Naive B cell (primary cell): Measurements from ENCODE around the gene KIAA1210. TPM values are rescaled to one million over a fixed set of nuclear protein-coding genes. Genes with fewer than 3 reads are reported as not detected.
"Not testable (repeated sequence)": the region's sequence is repeated elsewhere in the genome, so short reads cannot be mapped to it uniquely, and the experiment has no call there.

Source experiments
- ATAC-seq, 2 donors: fragments of 150-1000 bp; cut with Tn5 transposase; 2 replicates each; pipeline ENCODE4 v1.10.0; 2021; ENCODE audit warnings: low read depth in 2 of 2, mild to moderate bottlenecking in 2 of 2, moderate library complexity in 2 of 2
- DNase-seq: peaks from one replicate; pipeline ENCODE4 v3.0.0; 2022
- H3K27ac Mint-ChIP-seq, 6 donors: one replicate each; pipeline ENCODE4 v1.8.0; 2020 to 2022; ENCODE audit warnings: mild to moderate bottlenecking in 6 of 6, mixed read lengths in 6 of 6, moderate library complexity in 5 of 6, inconsistent platforms in 2 of 6
- H3K27me3 Mint-ChIP-seq, 3 donors: one replicate each; pipeline ENCODE4 v1.8.0; 2021 to 2022; ENCODE audit warnings: mixed read lengths in 3 of 3, mild to moderate bottlenecking in 1 of 3
- H3K36me3 Mint-ChIP-seq, 2 donors: one replicate each; pipeline ENCODE4 v1.8.0; 2020 to 2022; ENCODE audit warnings: mixed read lengths in 2 of 2, inconsistent platforms in 1 of 2, mild to moderate bottlenecking in 1 of 2
- H3K4me1 Mint-ChIP-seq, 3 donors: one replicate each; pipeline ENCODE4 v1.8.0; 2020 to 2022; ENCODE audit warnings: mixed read lengths in 3 of 3, inconsistent platforms in 1 of 3, mild to moderate bottlenecking in 1 of 3, moderate library complexity in 1 of 3
- H3K4me3 Mint-ChIP-seq, 8 donors: one replicate each; pipeline ENCODE4 v1.8.0; 2020 to 2022; ENCODE audit warnings: mild to moderate bottlenecking in 8 of 8, mixed read lengths in 8 of 8, moderate library complexity in 8 of 8, inconsistent platforms in 2 of 8
- H3K9me3 Mint-ChIP-seq, 7 donors: one replicate each; pipeline ENCODE4 v1.8.0; 2020 to 2022; ENCODE audit warnings: mixed read lengths in 7 of 7, mild to moderate bottlenecking in 5 of 7, inconsistent platforms in 2 of 7, moderate library complexity in 1 of 7
- polyA plus RNA-seq, 6 donors: library from polyadenylated mRNA; unstranded; fragments of 300-500 nt; fragmentation: Illumina TruSeq; gene quantifications; one replicate each; pipeline ENCODE4 v1.2.3, GENCODE V29; 2021; ENCODE audit warnings: low read depth in 6 of 6

Gene KIAA1210
- polyA plus RNA-seq, 6 donors from 2014 or later: not detected

GRCh38 chrX:119042996-119043395 is 84.6 kb downstream of the KIAA1210 start:
- Mint-ChIP-seq H3K27ac (no peak overlapping the region), H3K4me3 (no peak overlapping the region), H3K4me1 (no peaks in the 10 kb centered on the region), H3K27me3 (peaks cover 4 to 26% (median 16%) of the 10 kb centered on the region in 3 donors), H3K9me3 (peaks cover 0 to 1% (median 0%) of the 10 kb centered on the region in 7 donors), H3K36me3 (no peaks in the 10 kb centered on the region)
- DNase-seq (no peak), ATAC-seq (no peak)

DNA sequence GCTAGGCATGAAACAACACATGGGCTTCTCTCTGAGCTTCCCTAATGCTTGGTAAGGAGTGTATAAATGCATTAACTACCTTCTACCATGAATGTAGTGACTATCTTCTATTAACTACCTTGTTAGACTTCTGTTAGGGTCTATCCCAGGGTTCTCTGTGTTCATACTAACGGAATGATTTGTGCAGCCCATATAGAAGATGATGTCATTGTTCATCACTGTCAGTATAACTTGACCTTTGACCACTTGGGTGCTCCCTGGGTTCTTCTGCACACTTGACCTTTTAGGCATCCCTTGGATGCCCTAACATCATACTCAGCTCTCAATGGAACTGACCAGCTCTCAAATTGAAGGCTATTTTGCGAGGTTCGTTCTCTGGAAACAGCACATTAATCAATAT is 85.6 kb downstream of the KIAA1210 start:
- Mint-ChIP-seq H3K9me3 (peaks cover 0 to 1% (median 0%) of the 10 kb centered on the region in 7 donors), H3K27ac (no peak overlapping the region), H3K27me3 (peaks cover 4 to 16% (median 7%) of the 10 kb centered on the region in 3 donors), H3K4me3 (no peak overlapping the region), H3K4me1 (no peaks in the 10 kb centered on the region), H3K36me3 (no peaks in the 10 kb centered on the region)
- ATAC-seq: no peak
- no peak for DNase-seq

GRCh38 chrX:119041175-119041574 is 86.4 kb downstream of the KIAA1210 start:
- no peak overlapping the region for H3K27ac Mint-ChIP-seq
- H3K36me3 Mint-ChIP-seq: no peaks in the 10 kb centered on the region
- ATAC-seq: no peak
- DNase-seq: no peak
- H3K27me3 Mint-ChIP-seq: peaks cover 0 to 9% (median 0%) of the 10 kb centered on the region in 3 donors
- no peak overlapping the region for H3K4me3 Mint-ChIP-seq
- H3K4me1 Mint-ChIP-seq: no peaks in the 10 kb centered on the region
- peaks cover 0 to 2% (median 0%) of the 10 kb centered on the region in 7 donors for H3K9me3 Mint-ChIP-seq

GRCh38 chrX:119040432-119040831 is 87.2 kb downstream of the KIAA1210 start:
- Mint-ChIP-seq H3K27me3 (peaks cover 0 to 9% (median 0%) of the 10 kb centered on the region in 3 donors), H3K4me1 (no peaks in the 10 kb centered on the region), H3K36me3 (no peaks in the 10 kb centered on the region), H3K4me3 (no peak overlapping the region), H3K27ac (no peak overlapping the region), H3K9me3 (peaks cover 0 to 7% (median 0%) of the 10 kb centered on the region in 7 donors)
- DNase-seq (no peak), ATAC-seq (no peak)

- DNase-seq: no peak
- Mint-ChIP-seq H3K27ac (peak overlapping the region in 3 of 6 donors; percentile 27 to 81 (median 47)), H3K4me3 (no peak overlapping the region), H3K9me3 (peaks cover 3 to 27% (median 19%) of the 10 kb centered on the region in 7 donors), H3K27me3 (peaks cover 0 to 26% (median 7%) of the 10 kb centered on the region in 3 donors), H3K36me3 (peaks cover 0 to 8% of the 10 kb centered on the region in 2 donors), H3K4me1 (no peaks in the 10 kb centered on the region)
- ATAC-seq: no peak
Observed at GRCh38 chrX:119036107-119037029, 91.2 kb downstream of the KIAA1210 start.

- Mint-ChIP-seq H3K27ac (no peak overlapping the region), H3K27me3 (peaks cover 0 to 19% (median 7%) of the 10 kb centered on the region in 3 donors), H3K4me3 (no peak overlapping the region), H3K4me1 (peaks cover 0 to 4% (median 0%) of the 10 kb centered on the region in 3 donors), H3K9me3 (peaks cover 3 to 27% (median 19%) of the 10 kb centered on the region in 7 donors), H3K36me3 (peaks cover 0 to 8% of the 10 kb centered on the region in 2 donors)
- ATAC-seq (no peak), DNase-seq (no peak)
Observed at GRCh38 chrX:119030990-119031389, 96.6 kb downstream of the KIAA1210 start.

DNA sequence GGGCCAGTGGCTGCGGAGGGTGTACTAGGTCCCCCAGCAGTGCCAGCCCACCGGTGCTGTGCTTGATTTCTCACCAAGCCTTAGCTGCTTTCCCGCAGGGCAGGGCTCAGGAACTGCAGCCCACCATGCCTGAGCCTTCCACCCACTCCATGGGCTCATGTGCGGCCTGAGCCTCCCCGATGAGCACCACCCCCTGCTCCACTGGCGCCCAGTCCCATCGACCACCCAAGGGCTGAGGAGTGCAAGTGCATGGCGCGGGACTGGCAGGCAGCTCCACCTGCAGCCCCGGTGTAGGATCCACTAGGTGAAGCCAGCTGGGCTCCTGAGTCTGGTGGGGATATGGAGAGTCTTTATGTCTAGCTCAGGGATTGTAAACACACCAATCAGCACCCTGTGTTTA is 98.0 kb downstream of the KIAA1210 start:
- not testable (repeated sequence) for DNase-seq, H3K4me1 Mint-ChIP-seq, H3K4me3 Mint-ChIP-seq, H3K36me3 Mint-ChIP-seq, H3K27ac Mint-ChIP-seq, ATAC-seq
- H3K27me3 Mint-ChIP-seq: peaks cover 0 to 26% (median 7%) of the 10 kb centered on the region in 3 donors
- H3K9me3 Mint-ChIP-seq: peaks cover 3 to 23% (median 17%) of the 10 kb centered on the region in 7 donors

- ATAC-seq (no peak), DNase-seq (no peak)
- Mint-ChIP-seq H3K36me3 (peaks cover 0 to under 1% of the 10 kb centered on the region in 2 donors), H3K4me1 (peaks cover 0 to 4% (median 0%) of the 10 kb centered on the region in 3 donors), H3K4me3 (no peak overlapping the region), H3K9me3 (peaks cover 0 to 15% (median 10%) of the 10 kb centered on the region in 7 donors), H3K27me3 (peaks cover 0 to 23% (median 7%) of the 10 kb centered on the region in 3 donors), H3K27ac (no peak overlapping the region)
Observed at GRCh38 chrX:119028733-119029330, 98.8 kb downstream of the KIAA1210 start.

Other genes starting within 250 kb of the KIAA1210 start
- gene LONRF3, start 153.2 kb downstream of the KIAA1210 start, polyA plus RNA-seq: under 1 TPM in 4 of 6 donors, not detected in 2; 0.09 to 0.15 (median 0.12) TPM
- not detected for gene CT47C1, start 54.8 kb downstream of the KIAA1210 start, polyA plus RNA-seq
- 10 to 100 TPM in 4 of 6 donors, 1 to 10 TPM in 2; 7.1 to 14.9 (median 10.8) TPM for gene PGRMC1, start 108.5 kb upstream of the KIAA1210 start, polyA plus RNA-seq